Rectal smooth muscle tissue (tissue), 1 donor: ENCODE measurements around the gene GAA.

Source experiments
- H3K27ac ChIP-seq: one replicate; pipeline ENCODE4 v1.7.0; 2013; ENCODE audit warnings: low read depth, low read length, inconsistent platforms
- H3K27me3 ChIP-seq: one replicate; pipeline ENCODE4 v1.7.0; 2013; ENCODE audit warnings: low read length; ENCODE audit not compliant: control insufficient read depth, insufficient read depth
- H3K36me3 ChIP-seq: one replicate; pipeline ENCODE4 v1.7.0; 2013; ENCODE audit warnings: low read length; ENCODE audit not compliant: control insufficient read depth, insufficient read depth
- H3K4me1 ChIP-seq: one replicate; pipeline ENCODE4 v1.7.0; 2013; ENCODE audit warnings: low read length; ENCODE audit not compliant: control insufficient read depth, insufficient read depth
- H3K4me3 ChIP-seq: one replicate; pipeline ENCODE4 v1.7.0; 2013; ENCODE audit warnings: low read length
- H3K9ac ChIP-seq: one replicate; pipeline ENCODE4 v1.7.0; 2013; ENCODE audit warnings: low read length

The GAA gene

DNA sequence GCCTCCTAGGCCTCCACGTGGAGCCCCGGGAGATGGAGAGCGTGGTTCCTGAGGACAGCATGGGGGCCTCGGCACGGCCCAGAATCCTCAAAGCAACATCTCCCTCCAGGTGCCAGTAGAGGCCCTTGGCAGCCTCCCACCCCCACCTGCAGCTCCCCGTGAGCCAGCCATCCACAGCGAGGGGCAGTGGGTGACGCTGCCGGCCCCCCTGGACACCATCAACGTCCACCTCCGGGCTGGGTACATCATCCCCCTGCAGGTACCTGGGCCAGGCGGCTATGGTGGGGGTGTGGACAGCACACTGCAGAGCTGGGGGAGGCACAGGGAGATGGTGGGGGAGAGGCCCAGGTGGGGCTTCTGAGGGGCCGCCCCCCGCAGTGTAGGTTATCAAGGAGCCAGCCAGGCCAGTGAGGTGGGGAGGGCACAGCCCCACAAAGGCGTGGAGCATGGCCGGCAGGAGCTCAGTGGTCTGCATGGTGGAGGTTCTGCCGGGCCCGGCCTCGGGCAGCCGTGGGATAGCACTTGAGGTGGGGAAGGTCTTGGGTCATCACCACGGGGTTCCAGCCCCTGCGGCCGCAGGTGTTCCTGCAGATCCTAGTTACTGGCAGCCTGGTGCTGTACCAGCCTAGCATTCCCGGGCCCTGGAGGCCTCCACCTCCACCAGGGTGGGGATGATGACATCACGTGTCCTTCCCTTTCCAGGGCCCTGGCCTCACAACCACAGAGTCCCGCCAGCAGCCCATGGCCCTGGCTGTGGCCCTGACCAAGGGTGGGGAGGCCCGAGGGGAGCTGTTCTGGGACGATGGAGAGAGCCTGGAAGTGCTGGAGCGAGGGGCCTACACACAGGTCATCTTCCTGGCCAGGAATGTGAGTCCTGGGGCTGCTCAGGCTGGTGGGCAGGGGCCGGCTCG lies 16.4 kb downstream of the GAA start:
- no peak overlapping the region for H3K27ac ChIP-seq
- no peaks in the 10 kb centered on the region for H3K27me3 ChIP-seq
- no peak overlapping the region for H3K9ac ChIP-seq
- H3K4me1 ChIP-seq, result no peaks in the 10 kb centered on the region
- no peaks in the 10 kb centered on the region for H3K36me3 ChIP-seq
- no peak overlapping the region for H3K4me3 ChIP-seq

DNA sequence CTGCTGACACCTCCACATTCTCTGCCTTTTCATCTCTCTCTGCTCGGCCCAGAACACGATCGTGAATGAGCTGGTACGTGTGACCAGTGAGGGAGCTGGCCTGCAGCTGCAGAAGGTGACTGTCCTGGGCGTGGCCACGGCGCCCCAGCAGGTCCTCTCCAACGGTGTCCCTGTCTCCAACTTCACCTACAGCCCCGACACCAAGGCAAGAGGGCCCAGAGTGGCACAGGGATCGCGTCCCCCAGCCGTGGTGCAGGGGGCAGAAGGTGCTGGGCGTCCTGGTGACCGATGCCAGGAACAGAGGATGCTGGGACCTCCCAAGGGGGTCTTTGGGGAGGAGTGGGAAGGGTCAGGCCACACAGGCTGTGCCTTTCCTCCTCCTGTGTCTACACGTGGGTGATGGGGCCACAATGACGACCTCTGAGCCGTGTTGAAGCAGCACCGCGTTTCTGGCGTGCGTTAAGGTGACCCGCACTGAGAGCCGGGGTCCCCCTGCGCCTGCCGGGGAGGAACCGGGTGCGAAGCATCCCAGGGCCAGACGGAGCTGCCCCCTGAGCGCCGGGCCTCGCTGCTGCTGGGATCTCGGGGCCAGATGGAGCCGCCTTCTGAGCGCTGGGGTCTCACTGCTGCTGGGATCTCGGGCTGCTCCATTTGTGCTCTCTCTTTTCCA lies 17.4 kb downstream of the GAA start:
- Histone ChIP-seq H3K27me3 (peaks cover under 1% of the 10 kb centered on the region), H3K36me3 (no peaks in the 10 kb centered on the region), H3K9ac (no peak overlapping the region), H3K4me3 (no peak overlapping the region), H3K4me1 (no peaks in the 10 kb centered on the region), H3K27ac (no peak overlapping the region)

DNA sequence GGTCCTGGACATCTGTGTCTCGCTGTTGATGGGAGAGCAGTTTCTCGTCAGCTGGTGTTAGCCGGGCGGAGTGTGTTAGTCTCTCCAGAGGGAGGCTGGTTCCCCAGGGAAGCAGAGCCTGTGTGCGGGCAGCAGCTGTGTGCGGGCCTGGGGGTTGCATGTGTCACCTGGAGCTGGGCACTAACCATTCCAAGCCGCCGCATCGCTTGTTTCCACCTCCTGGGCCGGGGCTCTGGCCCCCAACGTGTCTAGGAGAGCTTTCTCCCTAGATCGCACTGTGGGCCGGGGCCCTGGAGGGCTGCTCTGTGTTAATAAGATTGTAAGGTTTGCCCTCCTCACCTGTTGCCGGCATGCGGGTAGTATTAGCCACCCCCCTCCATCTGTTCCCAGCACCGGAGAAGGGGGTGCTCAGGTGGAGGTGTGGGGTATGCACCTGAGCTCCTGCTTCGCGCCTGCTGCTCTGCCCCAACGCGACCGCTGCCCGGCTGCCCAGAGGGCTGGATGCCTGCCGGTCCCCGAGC lies 17.9 kb downstream of the GAA start:
- H3K9ac ChIP-seq, result no peak overlapping the region
- H3K4me1 ChIP-seq, result no peaks in the 10 kb centered on the region
- no peak overlapping the region for H3K4me3 ChIP-seq
- peaks cover 3% of the 10 kb centered on the region for H3K27me3 ChIP-seq
- H3K27ac ChIP-seq, result no peak overlapping the region
- H3K36me3 ChIP-seq, result no peaks in the 10 kb centered on the region

DNA sequence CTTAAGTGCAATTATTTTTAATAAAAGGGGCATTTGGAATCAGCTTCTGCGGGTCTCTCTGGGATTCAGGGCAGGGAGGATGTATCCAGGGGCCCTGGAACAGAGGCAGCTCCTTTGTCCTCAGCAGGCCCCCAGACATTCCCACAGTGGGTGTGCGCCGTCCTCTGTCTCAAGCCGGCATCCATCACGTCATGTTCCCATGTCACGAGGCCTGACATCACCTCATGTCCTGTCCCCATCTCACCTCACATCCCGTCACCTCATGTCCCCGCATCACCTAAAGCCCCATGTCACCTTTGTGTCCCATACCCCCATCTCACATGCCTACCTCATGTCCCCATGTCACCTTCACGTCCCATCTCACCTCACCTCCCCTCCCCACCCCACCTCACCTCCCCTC lies 18.5 kb downstream of the GAA start:
- H3K4me3 ChIP-seq, result no peak overlapping the region
- no peaks in the 10 kb centered on the region for H3K4me1 ChIP-seq
- no peak overlapping the region for H3K27ac ChIP-seq
- H3K9ac ChIP-seq, result no peak overlapping the region
- H3K27me3 ChIP-seq, result peaks cover 3% of the 10 kb centered on the region
- H3K36me3 ChIP-seq, result no peaks in the 10 kb centered on the region

DNA sequence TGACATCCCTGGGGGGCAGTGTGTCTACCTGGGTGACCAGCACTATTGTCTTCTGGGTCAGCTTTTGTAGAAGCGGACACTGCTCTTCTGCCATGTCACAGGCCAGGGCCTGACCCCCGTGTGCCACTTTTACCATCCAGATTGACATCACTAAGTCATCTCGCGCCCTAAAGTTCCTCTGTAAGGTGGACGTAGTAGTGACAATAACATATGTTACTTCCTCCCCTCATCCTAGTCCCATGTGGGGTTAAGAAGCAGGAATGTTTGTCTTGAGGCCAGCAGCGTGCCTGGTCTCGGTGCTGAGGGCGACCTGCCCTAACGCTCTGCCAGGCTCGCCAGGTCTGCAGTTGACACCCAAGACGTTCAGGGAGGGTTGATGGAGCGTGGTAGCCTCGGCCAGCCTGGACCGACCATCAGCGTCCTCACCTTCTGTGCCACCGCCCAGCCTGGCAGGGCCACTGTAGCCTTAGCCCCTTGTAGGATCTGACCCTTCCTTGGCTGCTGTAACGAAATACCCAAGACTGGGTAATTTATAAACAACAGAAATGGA lies 20.7 kb downstream of the GAA start:
- no peak overlapping the region for H3K4me3 ChIP-seq
- H3K9ac ChIP-seq, result no peak overlapping the region
- no peaks in the 10 kb centered on the region for H3K36me3 ChIP-seq
- peaks cover 3% of the 10 kb centered on the region for H3K27me3 ChIP-seq
- H3K27ac ChIP-seq, result no peak overlapping the region
- no peaks in the 10 kb centered on the region for H3K4me1 ChIP-seq

DNA sequence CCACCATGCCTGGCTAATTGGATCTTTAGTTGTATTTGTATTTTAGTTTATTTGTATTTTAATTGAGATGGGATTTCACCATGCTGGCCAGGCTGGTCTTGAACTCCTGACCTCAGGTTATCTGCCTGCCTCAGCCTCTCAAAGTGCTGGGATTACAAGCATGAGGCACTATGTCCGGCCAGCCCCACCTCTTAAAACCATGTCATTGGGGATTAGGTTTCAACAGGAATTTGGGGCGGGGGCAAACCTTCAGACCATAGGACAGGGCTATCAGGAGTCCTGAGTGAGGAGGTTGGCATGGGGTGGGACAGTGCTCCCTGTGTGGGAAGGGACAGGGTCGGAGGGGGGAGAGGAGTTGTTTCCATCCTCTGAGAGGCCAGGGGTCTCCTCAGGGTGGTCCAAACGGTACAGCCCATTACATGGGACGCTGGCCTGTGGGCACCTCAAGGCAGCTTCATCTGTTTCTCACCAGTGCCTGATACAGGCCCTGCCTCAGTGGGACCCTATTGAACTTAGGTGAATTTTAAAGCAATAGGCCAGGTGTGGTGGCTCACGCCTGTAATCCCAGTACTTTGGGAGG lies 21.6 kb downstream of the GAA start:
- H3K27ac ChIP-seq, result no peak overlapping the region

DNA sequence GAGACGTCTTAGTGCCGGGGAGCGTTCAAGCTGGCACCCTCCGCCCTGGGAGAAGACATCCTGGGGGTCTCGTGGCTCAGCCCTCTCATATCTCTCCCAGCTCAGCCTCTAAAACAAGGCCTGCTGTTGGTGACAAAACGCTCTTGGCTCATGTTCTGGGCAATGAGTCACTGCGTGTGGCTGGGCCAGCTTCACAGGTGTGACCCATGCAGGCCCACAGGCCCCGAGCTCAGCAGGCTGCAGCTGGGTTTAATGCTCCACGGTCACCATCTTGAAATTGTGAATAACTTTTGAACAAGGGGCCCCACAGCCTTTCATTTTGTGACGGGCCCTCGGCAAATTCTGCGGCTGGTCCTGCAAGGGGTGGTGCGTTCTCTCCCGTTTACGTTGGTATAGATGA lies 22.4 kb downstream of the GAA start:
- Histone ChIP-seq H3K36me3 (no peaks in the 10 kb centered on the region), H3K27me3 (peaks cover 3% of the 10 kb centered on the region), H3K4me3 (no peak overlapping the region), H3K27ac (no peak overlapping the region), H3K9ac (no peak overlapping the region), H3K4me1 (no peaks in the 10 kb centered on the region)

More for the DNA sequence above, 21.6 kb downstream of the GAA start:
- no peaks in the 10 kb centered on the region for H3K4me1 ChIP-seq
- no peak overlapping the region for H3K9ac ChIP-seq
- no peak overlapping the region for H3K4me3 ChIP-seq
- peaks cover 3% of the 10 kb centered on the region for H3K27me3 ChIP-seq
- H3K36me3 ChIP-seq, result no peaks in the 10 kb centered on the region

DNA sequence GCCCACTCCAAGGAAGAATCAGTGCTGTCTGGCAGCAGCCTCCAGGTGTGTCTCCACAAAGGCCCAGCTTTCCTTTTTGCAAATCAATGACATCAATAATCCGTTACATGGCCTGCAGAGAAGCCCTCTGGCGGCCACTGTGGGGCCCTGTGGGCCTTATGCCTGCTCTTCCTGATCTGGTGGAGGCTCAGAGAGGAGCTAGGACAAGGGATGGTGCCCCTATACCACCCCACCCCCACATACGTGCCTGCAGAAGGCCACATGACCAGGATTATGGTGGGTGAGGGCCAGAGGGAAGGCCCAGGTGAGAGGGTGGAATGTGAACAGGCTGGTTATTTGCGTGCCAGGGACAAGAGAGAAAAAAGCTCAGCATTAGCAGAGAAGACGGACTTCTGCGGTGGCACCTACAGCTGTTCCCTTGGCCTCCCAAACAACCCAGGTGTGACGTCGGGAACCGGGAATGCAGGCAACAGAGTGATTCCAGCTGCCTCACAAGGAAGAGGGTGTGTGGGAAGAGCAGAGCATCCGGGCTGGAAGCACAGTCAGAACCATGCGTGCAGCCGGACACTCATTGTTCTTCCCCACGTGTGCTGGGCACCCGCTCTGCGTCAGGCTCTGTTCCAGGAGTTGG lies 23.1 kb downstream of the GAA start:
- H3K36me3 ChIP-seq, result no peaks in the 10 kb centered on the region
- no peak overlapping the region for H3K27ac ChIP-seq
- H3K27me3 ChIP-seq, result peaks cover 3% of the 10 kb centered on the region
- H3K4me1 ChIP-seq, result no peaks in the 10 kb centered on the region
- no peak overlapping the region for H3K4me3 ChIP-seq
- H3K9ac ChIP-seq, result no peak overlapping the region

DNA sequence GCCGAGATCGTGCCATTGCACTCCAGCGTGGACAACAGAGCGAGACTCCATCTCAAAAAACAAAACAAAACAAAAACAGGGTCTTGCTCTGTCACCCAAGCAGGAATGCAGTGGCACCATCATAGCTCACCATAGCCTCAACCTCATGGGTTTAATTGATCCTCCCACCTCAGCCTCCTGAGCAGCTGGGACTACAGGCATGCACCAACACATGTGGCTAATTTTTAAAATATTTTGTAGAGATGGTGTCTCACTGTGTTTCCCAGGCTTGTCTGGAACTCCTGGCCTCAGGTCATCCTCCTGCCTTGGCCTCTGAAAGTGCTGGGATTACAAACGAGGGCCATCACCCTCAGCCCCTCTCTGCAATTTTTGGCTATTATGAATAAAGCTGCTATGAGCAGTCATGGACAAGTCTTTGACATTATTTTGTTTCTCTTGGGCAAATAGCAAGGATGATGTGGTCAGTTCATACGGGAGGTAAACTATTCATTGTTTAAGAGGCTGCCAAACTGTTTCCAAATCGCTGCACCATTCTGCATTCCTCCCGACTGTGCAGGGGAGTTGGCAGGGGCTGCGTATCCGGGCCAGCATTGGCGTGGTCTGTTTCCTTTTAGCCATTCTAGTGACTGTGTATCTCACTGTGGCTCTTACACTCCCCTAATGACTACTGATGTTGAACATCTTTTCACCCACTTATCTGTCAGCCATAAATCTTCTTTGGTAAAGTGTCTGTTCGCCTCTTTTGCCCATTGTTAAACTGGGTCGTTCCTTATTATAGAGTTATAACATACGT lies 24.5 kb downstream of the GAA start:
- Histone ChIP-seq H3K27me3 (peaks cover 3% of the 10 kb centered on the region), H3K4me3 (no peak overlapping the region), H3K27ac (no peak overlapping the region), H3K4me1 (no peaks in the 10 kb centered on the region), H3K36me3 (no peaks in the 10 kb centered on the region), H3K9ac (no peak overlapping the region)

DNA sequence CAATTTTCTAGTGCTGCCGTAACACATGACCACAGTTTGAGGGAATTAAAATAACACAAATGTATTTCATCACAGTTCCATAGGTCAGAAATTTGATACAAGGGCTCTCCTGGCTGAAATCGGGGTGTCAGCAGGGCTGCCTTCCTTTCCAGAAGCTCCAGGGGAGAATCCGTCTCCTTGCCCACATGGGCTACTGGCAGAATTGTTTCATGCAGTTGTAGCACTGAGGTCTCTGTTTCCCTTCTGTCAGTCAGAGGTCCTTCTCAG lies 25.0 kb downstream of the GAA start:
- Histone ChIP-seq H3K4me1 (no peaks in the 10 kb centered on the region), H3K4me3 (no peak overlapping the region), H3K9ac (no peak overlapping the region), H3K27ac (no peak overlapping the region), H3K36me3 (no peaks in the 10 kb centered on the region), H3K27me3 (peaks cover 3% of the 10 kb centered on the region)

DNA sequence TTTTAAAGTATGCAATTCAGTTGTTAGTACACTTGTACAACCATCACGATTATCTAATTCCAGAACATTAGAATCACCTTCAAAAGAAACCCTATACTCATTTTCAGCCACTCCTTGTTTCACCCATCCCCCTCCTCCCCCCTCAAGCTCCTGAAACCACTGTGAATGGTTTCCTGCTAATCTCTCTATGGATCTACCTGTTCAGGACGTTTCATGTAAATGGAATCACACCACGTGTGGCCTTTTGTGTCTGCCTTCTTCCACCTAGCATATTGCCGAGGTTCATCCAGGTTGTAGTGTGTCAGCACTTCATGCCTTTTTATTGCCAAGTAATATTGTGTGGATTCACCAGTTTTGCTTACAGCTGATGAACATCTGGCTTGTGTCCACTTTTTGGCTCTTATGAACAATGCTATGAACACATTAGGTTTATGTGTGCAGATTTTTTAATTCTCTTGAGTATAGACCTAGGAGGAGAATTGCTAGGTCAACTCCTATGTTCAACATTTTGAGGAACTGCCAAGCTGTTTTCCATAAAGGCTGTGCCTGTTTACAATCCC lies 27.7 kb downstream of the GAA start:
- Histone ChIP-seq H3K4me3 (no peak overlapping the region), H3K27me3 (no peaks in the 10 kb centered on the region)

More for the DNA sequence above, 27.7 kb downstream of the GAA start:
- peaks cover 7% of the 10 kb centered on the region for H3K36me3 ChIP-seq
- no peak overlapping the region for H3K27ac ChIP-seq
- no peaks in the 10 kb centered on the region for H3K4me1 ChIP-seq
- no peak overlapping the region for H3K9ac ChIP-seq
